ENCODE measurements around the gene TBC1D22A.

TBC1D22A gene

GRCh38 chr22:47164514-47165337 lies 402.3 kb downstream of the TBC1D22A start:
- DNase-seq, result peak; percentile 39

DNA sequence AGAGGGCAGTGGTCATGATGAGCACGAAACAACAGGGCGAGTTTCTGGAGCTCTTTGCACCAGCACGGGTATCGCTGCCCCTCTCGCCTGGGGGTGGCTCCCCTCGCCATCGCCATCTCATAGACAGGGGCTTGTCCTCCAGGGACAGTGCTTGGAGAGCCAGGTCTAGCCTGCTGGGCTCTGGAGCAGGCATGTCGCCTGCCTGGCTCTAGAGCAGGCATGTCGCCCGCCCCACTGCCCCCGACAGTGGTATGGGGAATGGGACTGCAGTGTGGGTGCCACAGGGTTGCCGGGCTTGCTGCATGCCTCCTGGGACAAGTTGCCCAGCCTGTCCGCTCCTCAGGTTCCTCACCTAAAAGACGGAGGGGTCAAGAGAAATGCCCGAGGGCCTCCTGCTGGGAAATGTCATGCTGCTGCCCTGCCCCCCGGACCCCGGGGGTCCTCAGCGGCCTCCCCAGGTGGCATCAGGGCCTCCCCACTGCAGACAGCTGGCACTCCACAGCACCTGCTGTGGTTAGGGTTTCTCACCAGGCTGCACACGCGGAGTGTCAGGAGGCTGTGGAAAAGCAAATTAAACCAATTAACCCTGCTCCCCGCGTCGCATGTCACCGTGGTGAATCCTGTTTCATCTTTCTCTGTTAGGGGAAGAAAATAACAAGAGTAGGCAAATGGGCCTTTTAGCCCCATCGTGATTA lies 403.0 kb downstream of the TBC1D22A start:
- peak; percentile 48 for DNase-seq

DNA sequence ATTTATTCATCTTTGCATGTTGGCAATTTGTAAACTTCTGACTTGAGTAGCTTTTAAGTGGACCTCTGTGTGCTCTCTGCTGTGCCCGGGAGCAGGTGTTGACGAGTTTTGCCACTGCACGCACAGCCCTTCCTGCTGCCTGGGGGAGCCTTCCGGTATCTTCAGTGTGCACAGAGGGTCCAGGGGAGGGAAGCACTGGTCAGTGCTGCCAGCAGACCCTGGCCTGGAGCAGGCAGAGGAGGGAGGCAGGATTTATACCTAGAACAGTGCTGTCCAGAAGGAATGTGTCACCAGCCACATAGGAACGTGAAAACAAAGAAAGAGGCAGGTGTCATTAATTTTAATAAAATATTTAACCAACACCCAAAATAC lies 403.6 kb downstream of the TBC1D22A start:
- peak; percentile 30 for DNase-seq

GRCh38 chr22:47166446-47167016 lies 404.1 kb downstream of the TBC1D22A start:
- DNase-seq, result peak; percentile 50

DNA sequence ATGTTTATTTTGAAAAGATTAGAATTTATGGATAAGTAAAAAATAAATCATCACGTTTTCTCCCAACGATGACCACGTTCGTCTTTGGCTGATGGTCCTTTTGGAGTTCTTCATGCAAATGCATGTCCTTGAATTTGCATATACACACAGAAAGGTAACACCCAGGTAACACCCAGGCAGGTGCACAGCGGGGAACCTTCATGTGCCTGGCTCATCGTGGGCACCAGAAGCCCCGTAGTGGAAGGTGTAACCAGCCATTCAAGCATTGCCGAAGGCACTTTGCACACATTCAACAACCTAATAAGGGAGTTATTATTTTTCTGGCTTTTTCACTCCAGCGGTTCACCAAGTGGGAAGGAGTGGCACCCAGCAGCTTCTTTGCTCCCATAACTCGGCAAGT lies 404.6 kb downstream of the TBC1D22A start:
- no peak for DNase-seq

DNA sequence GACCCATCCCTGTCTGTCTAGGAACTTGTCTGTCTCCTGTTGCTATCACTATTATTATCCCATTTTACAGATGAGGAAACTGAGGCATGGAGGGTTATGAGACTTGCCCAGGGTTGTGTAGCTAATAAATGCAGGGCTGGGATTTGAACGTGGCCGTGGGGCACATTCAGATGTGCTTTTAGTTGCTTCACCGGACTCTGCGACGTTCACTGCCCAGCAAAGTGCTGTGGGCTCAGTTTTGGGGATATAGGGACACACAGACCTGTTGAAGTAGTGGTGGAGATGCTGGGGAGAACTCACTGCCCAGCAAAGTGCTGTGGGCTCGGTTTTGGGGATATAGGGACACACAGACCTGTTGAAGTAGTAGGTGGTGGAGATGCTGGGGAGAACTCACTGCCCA lies 405.5 kb downstream of the TBC1D22A start:
- peak; percentile 34 for DNase-seq

DNA sequence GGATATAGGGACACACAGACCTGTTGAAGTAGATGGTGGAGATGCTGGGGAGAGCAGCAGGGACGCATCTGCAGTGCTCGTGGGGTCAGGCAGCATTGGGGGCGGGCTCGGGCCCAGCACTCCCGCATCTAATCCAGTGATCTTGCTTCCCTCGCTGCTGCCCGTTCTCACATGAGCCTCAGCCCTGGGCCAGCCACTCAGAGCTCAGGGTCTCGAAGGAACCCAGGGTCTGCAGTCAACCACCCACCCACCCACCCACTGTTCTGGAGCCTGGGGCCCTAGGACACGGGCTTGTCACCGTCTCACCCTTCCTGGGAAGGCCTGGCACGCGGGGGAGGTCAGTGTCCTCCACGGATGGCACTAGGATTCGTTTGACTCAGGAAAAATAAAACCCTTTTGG lies 406.0 kb downstream of the TBC1D22A start:
- DNase-seq, result peak; percentile 53

GRCh38 chr22:47168900-47169800 lies 406.7 kb downstream of the TBC1D22A start:
- peak; percentile 48 for DNase-seq

DNA sequence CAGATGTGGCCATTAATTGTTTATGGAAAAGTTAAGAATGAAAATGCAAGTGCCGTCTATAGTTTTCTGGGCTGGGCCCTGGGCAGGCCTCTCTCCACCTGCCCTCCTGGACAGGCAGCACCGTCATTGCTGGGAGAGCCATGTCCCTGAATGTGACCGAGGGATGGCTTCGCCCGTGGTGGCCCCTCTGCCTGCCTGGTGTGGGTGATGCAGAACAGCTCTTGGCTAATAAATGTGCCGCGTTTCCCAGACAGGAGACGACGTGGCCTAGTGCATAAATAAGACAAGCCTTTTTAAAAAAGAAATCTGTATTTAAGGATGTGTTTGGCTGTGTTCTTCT lies 407.3 kb downstream of the TBC1D22A start:
- peak; percentile 33 for DNase-seq

- peak; percentile 47 for DNase-seq
These were observed 408.3 kb downstream of the TBC1D22A start for GRCh38 chr22:47170511-47171440.

DNA sequence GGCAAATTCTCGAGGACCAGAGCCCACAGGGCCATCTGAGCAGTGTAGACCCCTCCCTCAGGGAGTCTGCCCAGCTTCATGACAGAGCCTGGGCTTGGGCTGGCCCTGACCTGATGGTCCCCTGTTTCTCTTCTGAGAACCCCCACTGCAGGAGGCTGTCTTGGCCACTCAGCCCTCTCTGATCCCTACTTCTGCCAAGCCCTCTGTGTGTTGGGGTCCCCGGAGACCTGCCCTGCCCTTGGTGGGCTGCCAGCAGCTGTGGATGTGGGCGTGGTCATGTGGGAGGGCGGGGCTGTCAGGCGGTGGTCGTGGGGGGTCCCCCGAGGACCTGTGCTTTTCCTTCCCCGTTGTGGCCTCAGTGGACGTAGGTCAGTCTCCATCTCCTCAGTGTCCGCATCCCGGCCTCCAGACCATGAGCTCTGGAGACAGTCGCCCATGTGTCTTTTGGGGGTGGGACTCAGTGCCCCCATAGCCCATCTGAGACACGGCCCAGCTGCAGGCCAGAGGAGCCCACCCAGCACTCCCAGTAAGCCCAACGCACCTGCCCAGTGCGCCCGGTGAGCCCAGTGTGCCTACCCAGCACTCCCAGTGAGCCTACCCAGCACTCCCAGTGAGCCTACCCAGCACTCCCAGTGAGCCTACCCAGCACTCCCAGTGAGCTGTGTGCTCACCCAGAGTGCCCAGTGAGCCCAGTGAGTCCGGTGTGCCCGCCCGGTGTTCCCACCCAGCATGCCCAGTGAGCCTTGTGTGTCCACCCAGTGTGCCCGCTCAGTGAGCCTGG lies 409.2 kb downstream of the TBC1D22A start:
- peak; percentile 41 for DNase-seq

- peak; percentile 54 for DNase-seq
These were observed 410.5 kb downstream of the TBC1D22A start for GRCh38 chr22:47172771-47173534.

- DNase-seq, result peak; percentile 37
These were observed 411.1 kb downstream of the TBC1D22A start for GRCh38 chr22:47173535-47174021.

DNA sequence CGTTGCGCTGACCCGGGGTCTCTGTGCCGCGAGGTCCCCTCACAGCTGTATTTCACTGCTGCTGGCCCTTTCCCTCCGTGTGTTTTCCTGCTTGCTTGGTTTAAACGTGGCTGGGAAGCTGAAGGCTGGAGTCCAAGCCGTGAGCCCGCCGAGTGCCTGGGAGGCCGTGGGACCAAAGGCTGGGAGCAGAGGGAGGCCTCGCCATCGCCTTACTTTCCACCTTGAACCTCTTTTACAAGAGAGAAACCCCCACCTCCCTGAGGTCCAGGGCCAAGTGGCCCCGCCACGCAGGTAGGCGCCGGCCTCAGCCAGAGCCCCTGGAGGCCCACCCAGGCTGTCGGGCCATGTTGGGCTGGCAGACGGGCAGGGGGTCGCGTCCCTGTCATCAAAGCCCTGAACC lies 411.6 kb downstream of the TBC1D22A start:
- DNase-seq, result peak; percentile 50

GRCh38 chr22:47174671-47175112 lies 412.2 kb downstream of the TBC1D22A start:
- no peak for DNase-seq

DNA sequence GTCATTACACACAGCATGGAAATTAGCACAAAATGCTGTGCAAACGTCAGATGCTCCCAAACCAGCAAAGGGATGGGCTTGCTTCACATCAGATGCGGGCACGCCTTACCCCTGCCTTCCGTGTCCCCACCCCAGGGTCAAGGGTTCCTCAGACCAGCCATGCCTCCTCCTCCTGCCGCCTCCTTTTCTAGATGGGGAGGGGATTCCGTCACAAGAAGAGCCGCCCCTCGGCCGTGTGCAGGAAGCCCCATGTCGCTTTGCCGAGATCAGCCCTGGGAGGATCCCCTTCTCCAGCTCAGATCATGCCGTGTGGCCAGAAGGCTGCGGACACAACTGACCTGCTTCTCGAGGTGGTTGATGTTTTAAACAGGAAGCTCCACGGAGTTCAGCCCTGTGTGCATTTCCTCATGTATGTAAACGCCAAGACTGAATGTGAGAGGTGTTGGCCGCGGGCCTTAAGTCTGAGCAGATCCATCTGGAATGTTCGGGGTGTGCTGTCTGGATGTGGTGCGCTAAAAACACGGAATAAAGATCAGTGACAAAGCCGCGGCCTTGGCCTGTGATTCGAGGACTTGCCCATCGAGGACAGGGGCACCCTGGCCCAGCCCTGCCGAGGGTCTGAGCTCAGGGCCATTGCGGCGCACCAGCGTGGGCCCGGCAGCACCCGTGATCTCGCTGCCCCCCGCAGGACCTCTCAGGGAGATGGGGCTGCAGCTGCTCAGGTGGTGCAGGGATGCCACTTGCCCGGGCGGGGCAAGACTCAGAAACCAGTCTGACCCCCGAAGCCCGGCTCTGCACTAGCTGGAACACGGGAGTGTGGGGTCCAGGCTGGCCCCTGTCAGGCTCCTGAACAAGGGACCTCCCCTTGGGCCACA lies 412.9 kb downstream of the TBC1D22A start:
- peak; percentile 60 for DNase-seq

- no peak for DNase-seq
These were observed 413.6 kb downstream of the TBC1D22A start for GRCh38 chr22:47176026-47176389.

DNA sequence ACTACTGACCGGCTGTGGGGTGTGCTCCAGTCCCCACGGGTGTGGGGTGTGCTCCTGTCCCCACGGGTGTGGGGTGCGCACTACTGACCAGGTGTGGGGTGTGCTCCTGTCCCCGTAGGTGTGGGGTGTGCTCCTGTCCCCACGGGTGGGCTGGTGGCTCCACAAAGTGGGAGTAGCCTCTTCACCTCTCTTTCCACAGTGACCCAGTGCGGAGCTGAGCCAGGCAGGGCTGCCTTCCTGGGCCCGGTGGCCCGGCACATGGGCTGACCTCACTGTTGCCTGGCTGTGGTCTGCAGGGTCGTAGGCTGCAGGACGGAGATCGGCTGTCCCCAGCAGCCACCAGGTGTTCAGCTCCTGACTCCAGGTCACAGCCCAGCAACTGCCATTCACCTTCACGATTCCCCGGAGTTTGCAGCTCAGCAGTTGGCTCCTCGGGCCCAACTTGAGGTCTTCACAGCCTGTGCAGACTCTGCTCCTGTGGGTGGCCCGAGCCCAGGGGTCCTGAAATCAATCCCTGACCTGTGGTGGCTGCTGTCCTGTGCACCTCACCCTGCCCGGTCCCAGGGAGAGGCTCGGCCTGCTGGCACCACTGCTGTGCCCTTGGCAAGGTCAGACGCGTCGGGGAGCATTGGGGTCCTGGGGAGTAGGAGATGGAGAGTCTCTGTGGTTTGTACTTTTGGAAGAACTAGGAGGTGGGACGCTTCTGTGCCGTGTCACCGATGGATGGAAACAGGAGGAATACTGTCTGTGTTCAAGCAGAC lies 414.3 kb downstream of the TBC1D22A start:
- DNase-seq, result peak; percentile 57

Measured in activated effector memory CD4-positive, alpha-beta T cell treated with anti-CD3 and anti-CD28 coated beads, Interleukin-2, amount 50 U/mL, for 16 hours (primary cell).